Activated B cell treated with CpG ODN at 0.5 μM for 24 hours (primary cell): ENCODE data around the gene TNFAIP2. TPM values are rescaled to one million over a fixed set of nuclear protein-coding genes. Genes with fewer than 3 reads are reported as not detected.

Experiments used
- ATAC-seq: fragments of 200-7000 bp; cut with Tn5 transposase; one replicate; pipeline ENCODE4 v1.10.0; 2021; ENCODE audit warnings: low read depth, mild to moderate bottlenecking, moderate library complexity
- CTCF ChIA-PET: fragments of 350-600 bp; sonication (Branson Sonifier 250); formaldehyde crosslinking; loops from one replicate; lab custom pipeline; 2021; ENCODE audit warnings: antibody characterized with exemption; lab: Charles Lee
- POLR2A ChIA-PET: fragments of 350-600 bp; sonication (Branson Sonifier 250); formaldehyde crosslinking; loops from one replicate; lab custom pipeline; 2021; ENCODE audit warnings: antibody characterized with exemption; lab: Charles Lee
- DNase-seq: peaks from one replicate; pipeline ENCODE4 v3.0.0; 2022
- H3K27ac Mint-ChIP-seq: one replicate; pipeline ENCODE4 v1.8.0; 2020; ENCODE audit warnings: mixed read lengths
- H3K27me3 Mint-ChIP-seq: one replicate; pipeline ENCODE4 v1.8.0; 2021; ENCODE audit warnings: mixed read lengths
- H3K36me3 Mint-ChIP-seq: one replicate; pipeline ENCODE4 v1.8.0; 2021; ENCODE audit warnings: low read depth, mixed read lengths
- H3K4me1 Mint-ChIP-seq: one replicate; pipeline ENCODE4 v1.8.0; 2021; ENCODE audit warnings: mixed read lengths
- H3K4me3 Mint-ChIP-seq: one replicate; pipeline ENCODE4 v1.8.0; 2020; ENCODE audit warnings: mild to moderate bottlenecking, mixed read lengths
- H3K9me3 Mint-ChIP-seq: one replicate; pipeline ENCODE4 v1.8.0; 2020; ENCODE audit warnings: mixed read lengths
- intact Hi-C: fragments of 100-400 bp; cut with micrococcal nuclease; formaldehyde crosslinking; loops from one replicate; pipeline ENCODE4 v1.15.1; 2024
- total RNA-seq: library from RNA; stranded (reverse); gene quantifications from 2 replicates; pipeline ENCODE4 v1.2.3, GENCODE V29; 2022
- TF ChIP-seq, protein P1 (sequence below): fragments of 200-600 bp; IDR thresholded peaks from one replicate; pipeline ENCODE4 v1.8.0; 2022; ENCODE audit warnings: antibody characterized with exemption, mild to moderate bottlenecking

TNFAIP2 gene
- total RNA-seq, 1 donor from 2014 or later = 4.1 TPM

GRCh38 chr14:103180331-103180730 is 57.1 kb downstream of the TNFAIP2 start:
- H3K4me1 Mint-ChIP-seq = no peaks in the 10 kb centered on the region
- ATAC-seq (no peak), DNase-seq (no peak)
- POLR2A ChIA-PET = no interaction called here
- TF ChIP-seq, protein P1, sequence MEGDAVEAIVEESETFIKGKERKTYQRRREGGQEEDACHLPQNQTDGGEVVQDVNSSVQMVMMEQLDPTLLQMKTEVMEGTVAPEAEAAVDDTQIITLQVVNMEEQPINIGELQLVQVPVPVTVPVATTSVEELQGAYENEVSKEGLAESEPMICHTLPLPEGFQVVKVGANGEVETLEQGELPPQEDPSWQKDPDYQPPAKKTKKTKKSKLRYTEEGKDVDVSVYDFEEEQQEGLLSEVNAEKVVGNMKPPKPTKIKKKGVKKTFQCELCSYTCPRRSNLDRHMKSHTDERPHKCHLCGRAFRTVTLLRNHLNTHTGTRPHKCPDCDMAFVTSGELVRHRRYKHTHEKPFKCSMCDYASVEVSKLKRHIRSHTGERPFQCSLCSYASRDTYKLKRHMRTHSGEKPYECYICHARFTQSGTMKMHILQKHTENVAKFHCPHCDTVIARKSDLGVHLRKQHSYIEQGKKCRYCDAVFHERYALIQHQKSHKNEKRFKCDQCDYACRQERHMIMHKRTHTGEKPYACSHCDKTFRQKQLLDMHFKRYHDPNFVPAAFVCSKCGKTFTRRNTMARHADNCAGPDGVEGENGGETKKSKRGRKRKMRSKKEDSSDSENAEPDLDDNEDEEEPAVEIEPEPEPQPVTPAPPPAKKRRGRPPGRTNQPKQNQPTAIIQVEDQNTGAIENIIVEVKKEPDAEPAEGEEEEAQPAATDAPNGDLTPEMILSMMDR = no peak
- no peaks in the 10 kb centered on the region for H3K36me3 Mint-ChIP-seq
- peaks cover under 1% of the 10 kb centered on the region for H3K9me3 Mint-ChIP-seq
- H3K27ac Mint-ChIP-seq = no peak overlapping the region
- intact Hi-C loops = no loop called here
- H3K27me3 Mint-ChIP-seq = peaks cover 11% of the 10 kb centered on the region
- CTCF ChIA-PET = no interaction called here
- no peak overlapping the region for H3K4me3 Mint-ChIP-seq

DNA sequence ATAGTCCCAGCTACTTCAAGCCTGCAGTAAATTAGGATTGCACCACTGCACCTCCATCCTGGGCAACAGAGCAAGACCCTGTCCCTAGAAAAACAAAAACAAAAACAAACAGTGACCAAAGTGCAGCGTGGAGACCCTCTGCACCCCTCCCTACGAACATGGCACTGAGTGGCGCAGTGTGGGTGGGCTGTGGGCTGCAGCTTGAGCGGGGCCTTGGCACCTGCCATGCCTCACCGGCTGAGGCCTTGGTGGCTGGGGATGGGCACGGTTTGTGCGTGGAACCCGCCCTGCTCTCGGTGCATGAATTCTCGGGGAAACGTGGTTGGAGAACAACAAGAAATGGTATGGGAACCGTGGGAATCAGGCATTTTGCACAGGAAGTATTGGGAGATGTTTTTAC is 60.8 kb downstream of the TNFAIP2 start:
- H3K27ac Mint-ChIP-seq = no peak overlapping the region
- ATAC-seq (no peak), DNase-seq (no peak)
- intact Hi-C loops = no loop called here
- no peaks in the 10 kb centered on the region for H3K36me3 Mint-ChIP-seq
- TF ChIP-seq, protein P1 = no peak
- peaks cover 5% of the 10 kb centered on the region for H3K4me1 Mint-ChIP-seq
- H3K27me3 Mint-ChIP-seq = peaks cover 35% of the 10 kb centered on the region
- ChIA-PET POLR2A (interaction anchor here (0.6 kb wide), 1 partner anchor 450 kb away, joined by 3 read pairs; no protein-coding TSS in a partner anchor), CTCF (interaction anchor here (0.9 to 3.0 kb wide), 5 partner anchors 8 to 486 kb away, joined by 3 to 32 read pairs (median 3); no protein-coding TSS in a partner anchor)
- no peaks in the 10 kb centered on the region for H3K9me3 Mint-ChIP-seq
- H3K4me3 Mint-ChIP-seq = no peak overlapping the region

- CTCF ChIA-PET = interaction anchor here (0.9 to 3.0 kb wide), 5 partner anchors 15 to 491 kb away, joined by 3 to 32 read pairs (median 8); no protein-coding TSS in a partner anchor
Observed at GRCh38 chr14:103185051-103186029, 62.1 kb downstream of the TNFAIP2 start.

GRCh38 chr14:103186241-103186822 is 63.1 kb downstream of the TNFAIP2 start:
- DNase-seq = no peak
- ChIA-PET POLR2A (no interaction called here), CTCF (interaction anchor here (0.9 to 2.3 kb wide), 4 partner anchors 14 to 492 kb away, joined by 3 to 18 read pairs (median 4); no protein-coding TSS in a partner anchor)
- H3K4me1 Mint-ChIP-seq = peaks cover 7% of the 10 kb centered on the region
- TF ChIP-seq, protein P1 = no peak
- H3K9me3 Mint-ChIP-seq = no peaks in the 10 kb centered on the region
- ATAC-seq = no peak
- H3K27ac Mint-ChIP-seq = no peak overlapping the region
- no peaks in the 10 kb centered on the region for H3K36me3 Mint-ChIP-seq
- peaks cover 45% of the 10 kb centered on the region for H3K27me3 Mint-ChIP-seq
- intact Hi-C loops = loop anchor here (5.0 kb wide), 2 partner anchors 106 to 494 kb away; no protein-coding TSS in a partner anchor
- H3K4me3 Mint-ChIP-seq = no peak overlapping the region

More at GRCh38 chr14:103185051-103186029, 62.1 kb downstream of the TNFAIP2 start:
- Mint-ChIP-seq H3K27me3 (peaks cover 40% of the 10 kb centered on the region), H3K9me3 (no peaks in the 10 kb centered on the region), H3K27ac (no peak overlapping the region), H3K4me3 (no peak overlapping the region), H3K4me1 (peaks cover 7% of the 10 kb centered on the region), H3K36me3 (no peaks in the 10 kb centered on the region)
- ATAC-seq (peak; percentile 28), DNase-seq (no peak)
- POLR2A ChIA-PET = no interaction called here
- intact Hi-C loops = loop anchor here (1.0 to 5.0 kb wide), 4 partner anchors 80 to 493 kb away; no protein-coding TSS in a partner anchor
- TF ChIP-seq, protein P1 = peak; percentile 61

Other genes starting within 250 kb of the TNFAIP2 start
- 4.4 and 5.3 TPM in 2 replicates for gene AMN, start 200.8 kb upstream of the TNFAIP2 start, total RNA-seq
- gene CDC42BPB, start 65.9 kb upstream of the TNFAIP2 start, total RNA-seq = 34.2 and 38.5 TPM in 2 replicates
- gene LBHD2, start 39.3 kb upstream of the TNFAIP2 start, total RNA-seq = not detected in 2 replicates
- not detected in 2 replicates for gene EXOC3L4, start 28.7 kb upstream of the TNFAIP2 start, total RNA-seq
- gene EIF5, start 210.8 kb downstream of the TNFAIP2 start, total RNA-seq = 234 and 274 TPM in 2 replicates